ENCODE measurements around the gene CENPP.

The CENPP gene

GRCh38 chr9:92496396-92497176, 170.8 kb downstream of the CENPP start:
- no peak for TF ChIP-seq GATA3 (IDR thresholded peaks at IDR 0.05; ENCODE audit: low read depth, low read length)
- no peak for TF ChIP-seq GATA2 (IDR thresholded peaks at IDR 0.05; ENCODE audit: low read depth, low read length)

- no peak for TF ChIP-seq GATA2 (IDR thresholded peaks at IDR 0.05; ENCODE audit: low read depth, low read length)
- TF ChIP-seq GATA3 (IDR thresholded peaks at IDR 0.05; ENCODE audit: low read depth, low read length), result no peak
Observed at GRCh38 chr9:92499701-92500100, 173.9 kb downstream of the CENPP start.

- TF ChIP-seq GATA3 (IDR thresholded peaks at IDR 0.05; ENCODE audit: low read depth, low read length) (no peak), GATA2 (IDR thresholded peaks at IDR 0.05; ENCODE audit: low read depth, low read length) (no peak)
Observed at GRCh38 chr9:92500725-92501124, 175.0 kb downstream of the CENPP start.

DNA sequence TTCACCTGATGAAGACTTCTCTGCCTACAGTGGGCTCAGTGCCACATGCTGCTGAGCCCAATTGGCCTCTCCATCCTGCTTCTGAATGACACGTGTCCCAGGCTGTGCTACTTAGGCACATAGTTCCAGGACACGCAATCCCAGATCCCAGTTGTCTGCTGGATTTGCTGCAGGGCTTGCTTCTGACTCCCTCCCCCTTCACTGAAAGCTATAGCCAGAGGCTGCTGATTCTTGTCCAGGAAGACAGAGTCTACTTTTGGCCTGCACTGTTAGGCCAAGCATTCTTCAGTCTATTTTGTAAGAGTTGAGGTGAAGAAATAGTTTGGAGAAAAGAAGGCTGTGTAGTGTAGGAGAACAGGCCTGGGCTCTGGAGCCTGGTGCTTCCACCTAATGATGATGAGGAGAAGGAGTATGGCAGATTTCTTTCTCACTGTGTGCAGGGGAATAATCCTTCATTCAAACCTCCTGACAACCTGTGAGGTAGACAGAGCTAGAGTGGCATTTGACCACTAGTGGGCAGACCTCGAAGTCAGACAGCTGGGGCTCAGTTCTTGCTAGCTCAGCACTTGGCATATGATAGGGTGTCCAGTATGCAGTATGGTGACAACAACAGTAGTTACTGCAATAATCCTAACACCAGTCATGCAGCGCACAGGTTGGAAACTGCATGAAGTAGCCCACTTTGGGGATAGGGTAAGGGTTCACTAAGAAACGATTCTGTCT, 176.1 kb downstream of the CENPP start:
- no peak for TF ChIP-seq GATA2 (IDR thresholded peaks at IDR 0.05; ENCODE audit: low read depth, low read length)
- no peak for TF ChIP-seq GATA3 (IDR thresholded peaks at IDR 0.05; ENCODE audit: low read depth, low read length)

- TF ChIP-seq GATA2 (IDR thresholded peaks at IDR 0.05; ENCODE audit: low read depth, low read length), result no peak
- TF ChIP-seq GATA3 (IDR thresholded peaks at IDR 0.05; ENCODE audit: low read depth, low read length), result no peak
Observed at GRCh38 chr9:92503156-92503555, 177.4 kb downstream of the CENPP start.

DNA sequence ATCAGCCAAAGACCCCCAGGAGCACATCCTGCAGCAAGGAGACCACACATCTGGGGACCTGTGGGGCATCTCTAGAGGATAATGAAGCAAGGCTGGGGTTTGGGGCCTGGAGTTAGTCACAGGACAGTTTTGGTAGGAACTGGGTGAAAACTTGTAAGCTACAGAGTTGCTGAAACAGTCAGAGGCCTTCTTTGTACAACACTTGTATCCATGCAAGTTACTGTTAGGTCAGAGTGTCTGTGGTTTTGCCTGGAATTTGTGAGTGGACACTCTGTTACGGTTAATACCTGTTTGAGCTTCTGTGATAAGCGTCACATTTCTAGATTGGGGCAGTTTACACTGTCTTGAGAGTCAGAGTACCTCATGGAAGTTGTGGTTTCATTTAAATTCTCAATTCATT, 179.1 kb downstream of the CENPP start:
- TF ChIP-seq GATA3 (IDR thresholded peaks at IDR 0.05; ENCODE audit: low read depth, low read length), result no peak
- no peak for TF ChIP-seq GATA2 (IDR thresholded peaks at IDR 0.05; ENCODE audit: low read depth, low read length)

- no peak for TF ChIP-seq GATA2 (IDR thresholded peaks at IDR 0.05; ENCODE audit: low read depth, low read length)
- TF ChIP-seq GATA3 (IDR thresholded peaks at IDR 0.05; ENCODE audit: low read depth, low read length), result no peak
Observed at GRCh38 chr9:92506184-92506857, 180.6 kb downstream of the CENPP start.

DNA sequence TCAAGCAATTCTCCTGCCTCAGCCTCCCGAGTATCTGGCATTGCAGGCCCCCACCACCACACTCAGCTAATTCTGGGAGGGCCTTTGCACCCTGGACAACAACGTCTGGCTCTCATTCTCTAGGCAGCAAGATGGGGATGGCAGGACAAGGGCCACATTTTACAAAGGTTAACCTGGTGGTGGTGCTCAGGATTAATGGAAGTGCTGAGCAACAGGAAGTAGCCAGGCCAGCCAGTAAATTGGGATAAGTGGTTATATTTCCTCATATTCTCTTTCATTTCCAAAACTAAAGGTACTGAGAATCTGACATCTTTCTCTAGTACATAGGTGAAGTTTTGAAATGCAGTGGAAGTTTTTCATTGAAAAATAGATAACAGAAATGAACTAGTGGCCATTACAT, 181.3 kb downstream of the CENPP start:
- TF ChIP-seq GATA2 (IDR thresholded peaks at IDR 0.05; ENCODE audit: low read depth, low read length), result no peak
- TF ChIP-seq GATA3 (IDR thresholded peaks at IDR 0.05; ENCODE audit: low read depth, low read length), result no peak

DNA sequence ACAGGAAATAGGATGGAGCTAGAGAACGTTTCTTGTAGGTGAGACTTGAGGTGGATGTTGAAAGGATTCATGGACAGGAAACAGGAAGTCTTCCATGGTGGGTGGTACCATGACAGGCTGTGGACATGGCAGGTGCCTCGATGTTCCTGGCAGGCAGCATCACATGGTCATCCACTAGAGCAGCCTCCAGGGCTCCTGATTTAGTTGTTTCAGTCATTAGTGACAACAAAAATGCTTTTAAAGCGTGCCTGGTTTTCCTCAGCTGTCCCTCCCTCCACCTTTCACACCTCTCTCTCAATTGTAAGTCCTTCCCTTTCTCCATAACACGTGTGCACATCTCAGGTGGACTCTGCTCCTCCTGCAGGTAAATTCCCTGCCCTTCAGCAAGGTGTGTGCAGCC, 181.7 kb downstream of the CENPP start:
- no peak for TF ChIP-seq GATA3 (IDR thresholded peaks at IDR 0.05; ENCODE audit: low read depth, low read length)
- no peak for TF ChIP-seq GATA2 (IDR thresholded peaks at IDR 0.05; ENCODE audit: low read depth, low read length)

DNA sequence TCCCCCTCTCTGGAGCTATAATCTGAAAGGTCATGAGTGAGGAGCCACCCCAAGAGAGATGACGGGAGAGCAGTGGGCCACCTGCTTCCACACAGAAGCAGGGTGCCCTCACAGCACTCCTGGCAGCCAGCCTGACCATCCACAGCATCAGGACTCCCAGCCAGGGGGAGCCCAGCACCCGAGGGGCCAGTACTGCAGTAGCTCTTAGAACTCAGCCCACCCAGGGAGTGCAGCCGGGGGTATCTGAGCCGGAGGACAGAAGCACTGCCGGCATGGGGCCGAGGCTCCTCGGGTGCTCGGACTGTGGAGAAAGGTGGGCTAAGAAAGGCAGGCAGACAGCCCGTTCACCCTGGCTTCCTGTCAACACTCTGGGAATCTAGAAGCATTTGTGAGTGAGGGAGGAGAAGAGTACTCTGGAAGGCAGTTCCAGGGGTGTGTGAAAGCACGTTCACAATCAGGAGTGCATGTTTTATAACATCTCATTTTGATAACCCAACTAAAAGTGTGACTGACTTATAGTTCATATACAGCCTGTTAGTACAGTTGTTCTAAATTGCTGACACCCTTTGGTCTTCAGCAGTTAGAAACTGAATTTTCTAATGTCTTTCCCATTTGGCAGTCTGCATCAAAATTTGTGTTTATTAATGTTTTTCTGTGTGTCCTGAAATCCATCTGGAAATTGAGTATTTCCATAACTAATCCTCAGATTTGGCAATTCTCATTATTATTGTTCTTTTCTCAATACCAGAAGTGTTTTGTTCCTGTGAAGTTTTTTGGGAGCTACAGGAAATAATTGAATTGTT, 182.5 kb downstream of the CENPP start:
- TF ChIP-seq GATA3 (IDR thresholded peaks at IDR 0.05; ENCODE audit: low read depth, low read length) (no peak), GATA2 (IDR thresholded peaks at IDR 0.05; ENCODE audit: low read depth, low read length) (no peak)

GRCh38 chr9:92509050-92509449, 183.3 kb downstream of the CENPP start:
- no peak for TF ChIP-seq GATA3 (IDR thresholded peaks at IDR 0.05; ENCODE audit: low read depth, low read length)
- no peak for TF ChIP-seq GATA2 (IDR thresholded peaks at IDR 0.05; ENCODE audit: low read depth, low read length)

- TF ChIP-seq GATA2 (IDR thresholded peaks at IDR 0.05; ENCODE audit: low read depth, low read length), result no peak
- TF ChIP-seq GATA3 (IDR thresholded peaks at IDR 0.05; ENCODE audit: low read depth, low read length), result no peak
Observed at GRCh38 chr9:92510747-92511146, 185.0 kb downstream of the CENPP start.

DNA sequence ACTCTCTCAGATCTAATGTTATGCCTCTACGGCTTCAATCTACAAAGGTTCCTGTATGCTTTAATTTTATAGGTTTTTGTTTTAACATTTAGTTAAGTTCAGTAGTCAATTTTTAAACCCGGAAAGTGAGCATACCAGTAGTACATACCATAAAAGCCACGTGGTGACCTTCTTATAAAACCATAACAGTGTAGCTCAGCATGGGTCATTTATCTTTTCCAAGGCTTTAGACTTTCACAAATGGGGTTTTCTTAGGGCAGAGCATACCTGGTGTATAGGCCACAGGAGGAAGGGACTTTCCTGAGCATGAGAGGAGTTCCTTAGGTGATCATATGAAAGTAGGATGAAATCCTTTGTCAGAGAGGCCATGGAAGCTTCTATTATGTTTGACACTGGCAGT, 186.9 kb downstream of the CENPP start:
- no peak for TF ChIP-seq GATA3 (IDR thresholded peaks at IDR 0.05; ENCODE audit: low read depth, low read length)
- TF ChIP-seq GATA2 (IDR thresholded peaks at IDR 0.05; ENCODE audit: low read depth, low read length), result no peak

- TF ChIP-seq GATA2 (IDR thresholded peaks at IDR 0.05; ENCODE audit: low read depth, low read length) (no peak), GATA3 (IDR thresholded peaks at IDR 0.05; ENCODE audit: low read depth, low read length) (no peak)
Observed at GRCh38 chr9:92513349-92513748, 187.6 kb downstream of the CENPP start.

All from SH-SY5Y (cell line).